Measurements from ENCODE around the gene EIPR1. TPM values are rescaled to one million over a fixed set of nuclear protein-coding genes. Genes with fewer than 3 reads are reported as not detected.

Gene EIPR1
- total RNA-seq, 1 experiment from 2014 or later = 80.3 TPM

- DNase-seq (ENCODE audit: low read depth) = no peak
Observed at GRCh38 chr2:3148716-3149115, 228.9 kb downstream of the EIPR1 start.

- no peak for DNase-seq (ENCODE audit: low read depth)
Observed at GRCh38 chr2:3147651-3148530, 229.7 kb downstream of the EIPR1 start.

- DNase-seq (ENCODE audit: low read depth) = no peak
Observed at GRCh38 chr2:3146772-3147650, 230.6 kb downstream of the EIPR1 start.

- DNase-seq (ENCODE audit: low read depth) = no peak
Observed at GRCh38 chr2:3146175-3146574, 231.4 kb downstream of the EIPR1 start.

- no peak for DNase-seq (ENCODE audit: low read depth)
Observed at GRCh38 chr2:3145471-3146021, 232.1 kb downstream of the EIPR1 start.

GRCh38 chr2:3144856-3145255 is 232.8 kb downstream of the EIPR1 start:
- DNase-seq (ENCODE audit: low read depth) = no peak

- no peak for DNase-seq (ENCODE audit: low read depth)
Observed at GRCh38 chr2:3143602-3144001, 234.0 kb downstream of the EIPR1 start.

GRCh38 chr2:3142961-3143571 is 234.6 kb downstream of the EIPR1 start:
- no peak for DNase-seq (ENCODE audit: low read depth)

GRCh38 chr2:3142210-3142609 is 235.4 kb downstream of the EIPR1 start:
- DNase-seq (ENCODE audit: low read depth) = no peak

GRCh38 chr2:3141696-3142095 is 235.9 kb downstream of the EIPR1 start:
- DNase-seq (ENCODE audit: low read depth) = no peak

GRCh38 chr2:3139906-3140305 is 237.7 kb downstream of the EIPR1 start:
- DNase-seq (ENCODE audit: low read depth) = no peak

Other genes starting within 250 kb of the EIPR1 start
- gene TRAPPC12, start 1.9 kb upstream of the EIPR1 start, total RNA-seq (2014; rRNA removed; shearing (Covaris generic)) = 53.0 and 58.9 TPM in 2 replicates
- gene ADI1, start 141.7 kb upstream of the EIPR1 start, total RNA-seq (2014; rRNA removed; shearing (Covaris generic)) = 62.3 and 70.8 TPM in 2 replicates
- gene RNASEH1, start 180.5 kb upstream of the EIPR1 start, total RNA-seq (2014; rRNA removed; shearing (Covaris generic)) = 68.2 and 71.5 TPM in 2 replicates
- 5,476 and 6,311 TPM in 2 replicates for gene RPS7, start 197.4 kb upstream of the EIPR1 start, total RNA-seq (2014; rRNA removed; shearing (Covaris generic))
- not detected in 2 replicates for gene COLEC11, start 217.3 kb upstream of the EIPR1 start, total RNA-seq (2014; rRNA removed; shearing (Covaris generic))